Fibroblast of lung (primary cell): ENCODE measurements around the gene GNLY. TPM values are rescaled to one million over a fixed set of nuclear protein-coding genes. Genes with fewer than 3 reads are reported as not detected.

ENCODE experiments used
- DNase-seq, 2 donors: peaks; one replicate each; pipeline versions ENCODE4 v3.0.0 to v3.0.0-alpha.2; 2010; ENCODE audit warnings: low read depth in 2 of 2
- H2AFZ ChIP-seq: 2 replicates; pipeline ENCODE4 v1.5.1; 2012; ENCODE audit warnings: low read length, control low read depth, inconsistent platforms
- H3K27ac ChIP-seq: 2 replicates; pipeline ENCODE4 v1.5.1; 2011; ENCODE audit warnings: low read length, control low read depth; ENCODE audit not compliant: insufficient read depth
- H3K27me3 ChIP-seq: 2 replicates; pipeline ENCODE4 v1.5.1; 2011; ENCODE audit warnings: mild to moderate bottlenecking, low read length; ENCODE audit not compliant: control insufficient read depth, insufficient read depth
- H3K36me3 ChIP-seq: 2 replicates; pipeline ENCODE4 v1.5.1; 2011; ENCODE audit warnings: low read length; ENCODE audit not compliant: control insufficient read depth, insufficient read depth
- H3K4me1 ChIP-seq: 2 replicates; pipeline ENCODE4 v1.5.1; 2011; ENCODE audit warnings: low read length; ENCODE audit not compliant: control insufficient read depth, insufficient read depth; ENCODE audit errors: extremely low read depth
- H3K4me2 ChIP-seq: 2 replicates; pipeline ENCODE4 v1.5.1; 2011; ENCODE audit warnings: low read length, control low read depth; ENCODE audit not compliant: insufficient read depth; ENCODE audit errors: extremely low read depth
- H3K4me3 ChIP-seq, 4 experiments: fragments of 200-600 bp in 1 of 4; sonication (generic) in 1 of 4; replicated peaks in 1 of 4; 2 replicates each; pipeline ENCODE4 v1.5.1; 2011 to 2016; ENCODE audit warnings: low read length in 4 of 4, low read depth in 3 of 4, mild to moderate bottlenecking in 3 of 4, control low read depth in 2 of 4, inconsistent platforms in 1 of 4, mixed read lengths in 1 of 4; ENCODE audit not compliant: insufficient read depth in 1 of 4; ENCODE audit errors: control extremely low read depth in 1 of 4
- H3K79me2 ChIP-seq: 2 replicates; pipeline ENCODE4 v1.5.1; 2012; ENCODE audit warnings: mild to moderate bottlenecking, low read length, inconsistent platforms; ENCODE audit not compliant: control insufficient read depth, insufficient read depth
- H3K9ac ChIP-seq: 2 replicates; pipeline ENCODE4 v1.5.1; 2011; ENCODE audit warnings: mild to moderate bottlenecking, low read length, control low read depth; ENCODE audit not compliant: insufficient read depth
- H3K9me3 ChIP-seq: 2 replicates; pipeline ENCODE4 v1.5.1; 2012; ENCODE audit warnings: low read depth, low read length; ENCODE audit not compliant: control insufficient read depth, insufficient read depth
- H4K20me1 ChIP-seq: 2 replicates; pipeline ENCODE4 v1.5.1; 2011; ENCODE audit warnings: low read length; ENCODE audit not compliant: control insufficient read depth, insufficient read depth; ENCODE audit errors: extremely low read depth
- CTCF ChIP-seq, 2 donors: IDR thresholded peaks in 1 of 2; conservative IDR thresholded peaks in 1 of 2; 1 replicate in 1 of 2; 2 replicates in 1 of 2; pipeline ENCODE4 v1.5.1; 2011 to 2012; ENCODE audit warnings: low read length in 2 of 2, control low read depth in 1 of 2, inconsistent platforms in 1 of 2, low read depth in 1 of 2, mild to moderate bottlenecking in 1 of 2
- EZH2 ChIP-seq: IDR thresholded peaks from 2 replicates; pipeline ENCODE4 v1.5.1; 2012; ENCODE audit warnings: low read length, control low read depth, mild to moderate bottlenecking; ENCODE audit errors: missing control alignments
- polyA plus RNA-seq, 2 donors: library from polyadenylated mRNA; depleted of rRNA in 1 of 2; stranded (reverse) in 1 of 2; unstranded in 1 of 2; fragments of >200 nt; gene quantifications; 2 replicates each; pipeline ENCODE4 v1.2.1, GENCODE V29; 2011 to 2012; ENCODE audit warnings: missing spikeins in 1 of 2
- total RNA-seq: library from RNA; depleted of rRNA; stranded (reverse); fragments of >200 nt; gene quantifications from 2 replicates; pipeline ENCODE4 v1.2.1, GENCODE V29; 2014

GNLY gene
- total and polyA plus RNA-seq, 2 donors (not counting 1 experiment from before 2014, with no cell fraction given) = under 0.01 TPM; not detected in 1

GRCh38 chr2:85724731-85725181 is 30.6 kb downstream of the GNLY start:
- DNase-seq = no peak
- H3K27me3 ChIP-seq = no peaks in the 10 kb centered on the region
- H3K36me3 ChIP-seq = no peaks in the 10 kb centered on the region
- no peaks in the 10 kb centered on the region for H3K4me1 ChIP-seq
- H3K4me3 ChIP-seq = no peak overlapping the region
- H2AFZ ChIP-seq = no peak overlapping the region
- no peak overlapping the region for H3K9ac ChIP-seq
- H3K9me3 ChIP-seq = no peaks in the 10 kb centered on the region
- no peaks in the 10 kb centered on the region for H4K20me1 ChIP-seq
- H3K27ac ChIP-seq = no peak overlapping the region
- TF ChIP-seq EZH2 = no peak
- no peaks in the 10 kb centered on the region for H3K79me2 ChIP-seq
- H3K4me2 ChIP-seq = no peak overlapping the region

- H3K36me3 ChIP-seq = no peaks in the 10 kb centered on the region
- H3K9me3 ChIP-seq = no peaks in the 10 kb centered on the region
- no peaks in the 10 kb centered on the region for H3K79me2 ChIP-seq
- H2AFZ ChIP-seq = no peak overlapping the region
- DNase-seq = no peak
- H3K27me3 ChIP-seq = no peaks in the 10 kb centered on the region
- H3K4me3 ChIP-seq = no peak overlapping the region
- H3K4me2 ChIP-seq = no peak overlapping the region
- H3K27ac ChIP-seq = no peak overlapping the region
- H3K9ac ChIP-seq = no peak overlapping the region
- H3K4me1 ChIP-seq = no peaks in the 10 kb centered on the region
- TF ChIP-seq CTCF (conservative IDR thresholded peaks at IDR 0.05 in 1 of 2, IDR thresholded peaks at IDR 0.05 in 1 of 2; ENCODE audit: low read depth in 1 of 2, low read length in 2 of 2) (no peak), EZH2 (no peak)
- H4K20me1 ChIP-seq = no peaks in the 10 kb centered on the region
Measured at GRCh38 chr2:85725451-85725850, 31.3 kb downstream of the GNLY start.

- Histone ChIP-seq H3K9ac (no peak overlapping the region), H3K9me3 (no peaks in the 10 kb centered on the region), H2AFZ (no peak overlapping the region), H3K27me3 (no peaks in the 10 kb centered on the region), H4K20me1 (no peaks in the 10 kb centered on the region), H3K4me2 (no peak overlapping the region), H3K4me1 (no peaks in the 10 kb centered on the region), H3K4me3 (no peak overlapping the region), H3K27ac (no peak overlapping the region), H3K79me2 (no peaks in the 10 kb centered on the region), H3K36me3 (no peaks in the 10 kb centered on the region)
- TF ChIP-seq CTCF (conservative IDR thresholded peaks at IDR 0.05 in 1 of 2, IDR thresholded peaks at IDR 0.05 in 1 of 2; ENCODE audit: low read depth in 1 of 2, low read length in 2 of 2) = no peak
- TF ChIP-seq EZH2 = no peak
- no peak for DNase-seq
Measured at GRCh38 chr2:85727798-85728197, 33.6 kb downstream of the GNLY start.
